H1 (cell line): ENCODE measurements around the gene ANKRD53. TPM values are rescaled to one million over a fixed set of nuclear protein-coding genes. Genes with fewer than 3 reads are reported as not detected.

Source experiments
- CTCF ChIA-PET: fragments of 300-600 bp; sonication (Branson Sonifier 250); formaldehyde crosslinking; loops from one replicate; lab custom pipeline; 2021; ENCODE audit not compliant: partially characterized antibody; lab: Charles Lee
- POLR2A ChIA-PET: fragments of 300-600 bp; sonication (Branson Sonifier 250); formaldehyde crosslinking; loops from one replicate; lab custom pipeline; 2021; ENCODE audit warnings: inconsistent platforms; ENCODE audit not compliant: partially characterized antibody; lab: Charles Lee
- DNase-seq, 2 experiments: peaks; one replicate each; pipeline versions ENCODE4 v3.0.0 to v3.0.0-alpha.2; 2010 to 2022; ENCODE audit warnings: low spot score in 2 of 2, low read depth in 1 of 2, mixed read lengths in 1 of 2
- FAIRE-seq: peaks from 2 replicates; lab custom pipeline; 2011; peaks lifted over from hg19 to GRCh38; lab: Jason Lieb, UNC
- H2AFZ ChIP-seq: 2 replicates; pipeline ENCODE4 v1.8.1; 2012; ENCODE audit warnings: low read length, inconsistent platforms
- H2AK5ac ChIP-seq: 2 replicates; pipeline ENCODE4 v1.6.1; 2013; ENCODE audit warnings: low read depth, low read length
- H2BK120ac ChIP-seq: replicated peaks from 2 replicates; pipeline ENCODE3; 2013; ENCODE audit warnings: low read depth, low read length, inconsistent platforms
- H2BK12ac ChIP-seq: 2 replicates; pipeline ENCODE4 v1.6.1; 2013; ENCODE audit warnings: low read depth, low read length
- H2BK15ac ChIP-seq: 2 replicates; pipeline ENCODE4 v1.6.1; 2013; ENCODE audit warnings: low read length
- H2BK20ac ChIP-seq: 2 replicates; pipeline ENCODE4 v1.6.1; 2013; ENCODE audit warnings: low read length
- H2BK5ac ChIP-seq: 2 replicates; pipeline ENCODE4 v1.6.1; 2013; ENCODE audit warnings: low read depth, low read length
- H3K14ac ChIP-seq: 2 replicates; pipeline ENCODE4 v1.6.1; 2013; ENCODE audit warnings: inconsistent platforms; ENCODE audit not compliant: insufficient read length
- H3K18ac ChIP-seq: 2 replicates; pipeline ENCODE4 v1.6.1; 2013; ENCODE audit warnings: low read length; ENCODE audit errors: extremely low read depth
- H3K23ac ChIP-seq: 2 replicates; pipeline ENCODE4 v1.6.1; 2013; ENCODE audit warnings: inconsistent platforms; ENCODE audit not compliant: insufficient read length
- H3K23me2 ChIP-seq: 2 replicates; pipeline ENCODE4 v1.6.1; 2013; ENCODE audit warnings: low read depth, low read length
- H3K27ac ChIP-seq: 2 replicates; pipeline ENCODE4 v1.6.1; 2011; ENCODE audit warnings: low read depth, low read length, inconsistent platforms
- H3K27me3 ChIP-seq, 4 experiments: replicated peaks in 1 of 4; 1 replicate in 1 of 4; 2 replicates in 3 of 4; pipeline versions ENCODE4 v1.6.1 to v1.8.1; 2011 to 2013; ENCODE audit warnings: low read length in 3 of 4, mild to moderate bottlenecking in 3 of 4, inconsistent platforms in 2 of 4, mixed read lengths in 2 of 4, moderate library complexity in 1 of 4; ENCODE audit not compliant: control insufficient read depth in 3 of 4, insufficient read depth in 3 of 4; ENCODE audit errors: extremely low read depth in 1 of 4
- H3K36me3 ChIP-seq, 4 experiments: 2 replicates each; pipeline versions ENCODE4 v1.6.1 to v1.8.1; 2011 to 2013; ENCODE audit warnings: mild to moderate bottlenecking in 4 of 4, low read length in 3 of 4, moderate library complexity in 2 of 4, control low read depth in 1 of 4, inconsistent platforms in 1 of 4; ENCODE audit not compliant: insufficient read depth in 4 of 4, control insufficient read depth in 2 of 4
- H3K4ac ChIP-seq: replicated peaks from 2 replicates; pipeline ENCODE3; 2013; ENCODE audit warnings: low read length, low read depth, mixed read lengths, inconsistent platforms; ENCODE audit not compliant: insufficient read length
- H3K4me1 ChIP-seq, 4 experiments: replicated peaks in 1 of 4; 1 replicate in 1 of 4; 2 replicates in 3 of 4; pipeline versions ENCODE4 v1.6.1 to v1.8.1; 2011 to 2013; ENCODE audit warnings: low read length in 3 of 4, inconsistent platforms in 2 of 4, mixed read lengths in 1 of 4; ENCODE audit not compliant: insufficient read depth in 4 of 4, control insufficient read depth in 3 of 4
- H3K4me2 ChIP-seq, 2 experiments: 2 replicates each; pipeline versions ENCODE4 v1.6.1 to v1.8.1; 2011 to 2013; ENCODE audit warnings: low read depth in 2 of 2, low read length in 2 of 2, control low read depth in 1 of 2, inconsistent platforms in 1 of 2, mild to moderate bottlenecking in 1 of 2; ENCODE audit not compliant: insufficient read depth in 1 of 2
- H3K4me3 ChIP-seq, 4 experiments: fragments of 200-600, 300-600 bp in 1 of 4; sonication (generic), shearing (Covaris generic), sonication (Bioruptor Twin) in 1 of 4; 2 replicates each; pipeline versions ENCODE4 v1.5.1 to v1.8.1; 2011 to 2016; ENCODE audit warnings: low read length in 4 of 4, low read depth in 3 of 4, control low read depth in 2 of 4, inconsistent platforms in 2 of 4, mild to moderate bottlenecking in 2 of 4, mixed read lengths in 1 of 4, moderate library complexity in 1 of 4; ENCODE audit not compliant: insufficient read depth in 2 of 4; ENCODE audit errors: extremely low read depth in 1 of 4
- H3K56ac ChIP-seq: replicated peaks from 2 replicates; pipeline ENCODE3; 2013; ENCODE audit warnings: low read depth, mild to moderate bottlenecking, mixed read lengths, low read length, inconsistent platforms; ENCODE audit not compliant: insufficient read length
- H3K79me1 ChIP-seq: 2 replicates; pipeline ENCODE4 v1.6.1; 2013; ENCODE audit warnings: low read depth, low read length, control low read depth
- H3K79me2 ChIP-seq, 2 experiments: 2 replicates each; pipeline versions ENCODE4 v1.6.1 to v1.8.1; 2012 to 2013; ENCODE audit warnings: low read length in 2 of 2, mild to moderate bottlenecking in 2 of 2, inconsistent platforms in 1 of 2; ENCODE audit not compliant: insufficient read depth in 2 of 2, control insufficient read depth in 1 of 2
- H3K9ac ChIP-seq, 4 experiments: replicated peaks in 1 of 4; 1 replicate in 1 of 4; 2 replicates in 3 of 4; pipeline versions ENCODE4 v1.6.1 to v1.8.1; 2011 to 2013; ENCODE audit warnings: low read depth in 3 of 4, low read length in 3 of 4, control low read depth in 2 of 4, mild to moderate bottlenecking in 2 of 4, moderate library complexity in 2 of 4, inconsistent platforms in 1 of 4; ENCODE audit errors: extremely low read depth in 1 of 4
- H3K9me3 ChIP-seq, 2 experiments: 2 replicates each; pipeline versions ENCODE4 v1.6.1 to v1.8.1; 2012 to 2013; ENCODE audit warnings: mild to moderate bottlenecking in 2 of 2, moderate library complexity in 2 of 2, control low read depth in 1 of 2, inconsistent platforms in 1 of 2, low read depth in 1 of 2, low read length in 1 of 2, mixed read lengths in 1 of 2; ENCODE audit not compliant: insufficient read depth in 2 of 2
- H4K20me1 ChIP-seq, 2 experiments: replicated peaks in 1 of 2; 2 replicates each; pipeline versions ENCODE3 to v1.8.1; 2011 to 2013; ENCODE audit warnings: inconsistent platforms in 2 of 2, low read length in 2 of 2, mild to moderate bottlenecking in 1 of 2; ENCODE audit not compliant: insufficient read depth in 2 of 2, control insufficient read depth in 1 of 2
- H4K5ac ChIP-seq: 2 replicates; pipeline ENCODE4 v1.6.1; 2013; ENCODE audit warnings: low read length, low read depth, mixed read lengths, inconsistent platforms; ENCODE audit not compliant: insufficient read length
- H4K8ac ChIP-seq: 2 replicates; pipeline ENCODE4 v1.8.0; 2013; ENCODE audit warnings: mild to moderate bottlenecking, moderate library complexity, low read length, inconsistent platforms; ENCODE audit not compliant: insufficient read depth; ENCODE audit errors: extremely low read depth
- H4K91ac ChIP-seq: replicated peaks from 2 replicates; pipeline ENCODE3; 2013; ENCODE audit warnings: low read length, mixed read lengths, inconsistent platforms; ENCODE audit not compliant: insufficient read length
- WGBS, 2 experiments: shearing (Covaris generic) in 1 of 2; methylation state at CpG; one replicate each; pipeline versions ENCODE4 v1.1.6 to v1.1.7; 2013 to 2015; ENCODE audit warnings: low lambda C conversion rate in 2 of 2, mixed read lengths in 2 of 2, inconsistent platforms in 1 of 2, low coverage in 1 of 2, missing lambda C conversion rate in 1 of 2; ENCODE audit not compliant: insufficient replicate concordance in 2 of 2, insufficient coverage in 1 of 2, insufficient read length in 1 of 2; ENCODE audit errors: extremely low coverage in 1 of 2, missing lambda C conversion rate in 1 of 2; 5-methylcytosine and 5-hydroxymethylcytosine counted together
- polyA plus RNA-seq, 7 experiments: library from polyadenylated mRNA; depleted of rRNA in 3 of 7; stranded (reverse) in 5 of 7; unstranded in 2 of 7; fragments of >200 nt in 5 of 7; fragments of 200-250 nt in 2 of 7; gene quantifications; 1 replicate in 5 of 7; 2 replicates in 1 of 7; 4 replicates in 1 of 7; pipeline versions ENCODE4 v1.2.1 to v1.2.3, GENCODE V29; 2011 to 2013; ENCODE audit warnings: missing spikeins in 2 of 7, mixed read lengths in 2 of 7
- total RNA-seq: library from RNA; stranded (reverse); fragmentation: NEBNext Ultra II Directional; extraction: Animal tissue kit (Norgen Biotek cat#: 25700); gene quantifications from 2 replicates; pipeline ENCODE4 v1.2.1, GENCODE V29; 2021

The ANKRD53 gene
- total and polyA plus RNA-seq, 2 of the 8 experiments (the other 6 are each of a cell fraction or from before 2014, with no cell fraction given) = 0.39 to 0.70 TPM

GRCh38 chr2:70960833-70961647 is 17.4 kb upstream of the ANKRD53 start:
- no peak overlapping the region for H2BK120ac ChIP-seq
- H3K36me3 ChIP-seq = no peaks in the 10 kb centered on the region
- no peak overlapping the region for H3K4me2 ChIP-seq
- H2BK20ac ChIP-seq = no peak overlapping the region; the same call in 1 of the 2 replicates
- ChIA-PET CTCF (interaction anchor here (0.6 to 8.6 kb wide), 49 partner anchors 9 to 305 kb away, joined by 3 to 99 read pairs (median 5); partner anchors contain the start of genes ADD2, ANKRD53, ATP6V1B1 and FIGLA), POLR2A (no interaction called here)
- H3K27ac ChIP-seq = no peak overlapping the region
- H2AK5ac ChIP-seq = no peak overlapping the region
- H3K79me1 ChIP-seq = no peaks in the 10 kb centered on the region
- no peak overlapping the region for H4K5ac ChIP-seq
- no peak overlapping the region for H3K14ac ChIP-seq
- no peak overlapping the region for H3K56ac ChIP-seq
- H4K91ac ChIP-seq = no peak overlapping the region
- H2BK5ac ChIP-seq = no peak overlapping the region
- H3K9me3 ChIP-seq = no peaks in the 10 kb centered on the region
- FAIRE-seq (no peak), DNase-seq (peak in 1 of 2 experiments; percentile 56)
- WGBS, 2 experiments = 85% methylated on average over 14 of the region's 14 CpGs; no CpG with 5 or more reads in 1 of the 2 experiments
- no peak overlapping the region for H3K18ac ChIP-seq
- H2BK12ac ChIP-seq = no peak overlapping the region
- H3K9ac ChIP-seq = no peak overlapping the region
- no peak overlapping the region for H3K23ac ChIP-seq
- no peaks in the 10 kb centered on the region for H3K79me2 ChIP-seq
- no peaks in the 10 kb centered on the region; the same call in 1 of the 2 replicates for H3K23me2 ChIP-seq
- peaks cover 10 to 37% (median 26%) of the 10 kb centered on the region in 4 experiments for H3K27me3 ChIP-seq
- H4K8ac ChIP-seq = no peak overlapping the region
- H2BK15ac ChIP-seq = 0 out of 2 replicates have a peak overlapping the region, but pooled peaks have one; percentile 88
- H3K4me3 ChIP-seq = no peak overlapping the region
- no peaks in the 10 kb centered on the region; a peak in 1 of 7 replicates for H3K4me1 ChIP-seq
- H4K20me1 ChIP-seq = no peaks in the 10 kb centered on the region
- H2AFZ ChIP-seq = no peak overlapping the region
- no peak overlapping the region for H3K4ac ChIP-seq
